A549 (cell line): ENCODE measurements around the gene TRAF3. TPM values are rescaled to one million over a fixed set of nuclear protein-coding genes. Genes with fewer than 3 reads are reported as not detected.

ENCODE experiments used
- ATAC-seq, 2 experiments: fragments of 200-7000 bp in 1 of 2; fragments of >200 bp in 1 of 2; cut with Nextera tagmentation in 1 of 2; cut with Tn5 transposase in 1 of 2; 3 replicates each; pipeline versions ENCODE4 v1.8.0 to v1.9.1; 2018 to 2020; ENCODE audit warnings: mild to moderate bottlenecking in 1 of 2, moderate library complexity in 1 of 2
- CTCF ChIA-PET: fragments of 300-600 bp; sonication (Branson Sonifier 250); formaldehyde crosslinking; extraction: SDS; loops from one replicate; lab custom pipeline; 2021; ENCODE audit warnings: antibody characterized with exemption, inconsistent platforms; lab: Yijun Ruan, JAX
- POLR2A ChIA-PET: fragments of 350-600 bp; formaldehyde crosslinking; extraction: SDS; loops from one replicate; lab custom pipeline; 2021; ENCODE audit warnings: antibody characterized with exemption, inconsistent platforms; lab: Yijun Ruan, JAX
- DNase-seq, 2 experiments: peaks; one replicate each; pipeline versions ENCODE4 v3.0.0 to v3.0.0-alpha.2; 2011 to 2016; ENCODE audit warnings: low read depth in 1 of 2, low spot score in 1 of 2
- FAIRE-seq: peaks from 2 replicates; lab custom pipeline; 2011; peaks lifted over from hg19 to GRCh38; lab: Jason Lieb, UNC
- H3K27ac ChIP-seq, 2 experiments: fragments of >200 bp; sonication (Bioruptor Twin); formaldehyde crosslinking; 3 replicates each; pipeline ENCODE4 v1.5.1; 2016 to 2017
- H3K4me1 ChIP-seq: fragments of >200 bp; sonication (Bioruptor Twin); formaldehyde crosslinking; 3 replicates; pipeline ENCODE4 v1.6.1; 2016
- H3K4me2 ChIP-seq: fragments of >200 bp; sonication (Bioruptor Twin); formaldehyde crosslinking; 3 replicates; pipeline ENCODE4 v1.6.1; 2016
- H3K4me3 ChIP-seq: fragments of >200 bp; sonication (Bioruptor Twin); formaldehyde crosslinking; 3 replicates; pipeline ENCODE4 v1.5.1; 2016
- H3K9me3 ChIP-seq: fragments of >200 bp; sonication (Bioruptor Twin); formaldehyde crosslinking; 3 replicates; pipeline ENCODE4 v1.6.1; 2016
- ATOH8 ChIP-seq: fragments of 250-450 bp; sonication (Bioruptor Pico); IDR thresholded peaks from 2 replicates; pipeline ENCODE4 v1.5.0; 2020; ENCODE audit warnings: low read depth, mild to moderate bottlenecking, moderate library complexity
- BHLHE40 ChIP-seq: IDR thresholded peaks from 2 replicates; pipeline ENCODE4 v1.6.1; 2012; ENCODE audit warnings: low read depth, low read length, inconsistent platforms
- CBX2 ChIP-seq: fragments of 200-600 bp; sonication (generic); IDR thresholded peaks from 2 replicates; pipeline ENCODE4 v1.6.1; 2016; ENCODE audit warnings: low read depth, mild to moderate bottlenecking, borderline replicate concordance
- CEBPB ChIP-seq, 2 experiments: fragments of >200 bp in 1 of 2; sonication (Bioruptor Twin) in 1 of 2; formaldehyde crosslinking in 1 of 2; IDR thresholded peaks; 2 replicates each; pipeline ENCODE4 v1.6.1; 2012 to 2016
- CHD2 ChIP-seq: fragments of 150-350 bp; IDR thresholded peaks from 2 replicates; pipeline ENCODE4 v1.6.1; 2014; ENCODE audit warnings: low read length; ENCODE audit not compliant: partially characterized antibody
- CTCF ChIP-seq: fragments of >200 bp; sonication (Bioruptor Twin); formaldehyde crosslinking; IDR thresholded peaks from 3 replicates; pipeline ENCODE4 v1.5.1; 2016
- EHF ChIP-seq: fragments of 250-450 bp; sonication (Bioruptor Pico); IDR thresholded peaks from 2 replicates; pipeline ENCODE4 v1.5.0; 2020; ENCODE audit warnings: mild to moderate bottlenecking
- ELK1 ChIP-seq: fragments of 150-350 bp; IDR thresholded peaks from 2 replicates; pipeline ENCODE4 v1.6.1; 2014; ENCODE audit warnings: low read depth, mild to moderate bottlenecking, low read length
- ESRRA ChIP-seq: fragments of 150-350 bp; IDR thresholded peaks from 2 replicates; pipeline ENCODE4 v1.6.1; 2014; ENCODE audit warnings: mild to moderate bottlenecking, low read length, borderline replicate concordance
- FOSB ChIP-seq: fragments of 250-450 bp; sonication (Bioruptor Pico); IDR thresholded peaks from 2 replicates; pipeline ENCODE4 v1.5.0; 2020; ENCODE audit warnings: mild to moderate bottlenecking, moderate library complexity
- FOSL2 ChIP-seq, 2 experiments: fragments of 450-650 bp in 1 of 2; fragments of >200 bp in 1 of 2; sonication (Bioruptor Twin) in 1 of 2; formaldehyde crosslinking; IDR thresholded peaks; 2 replicates each; pipeline versions ENCODE4 v1.5.0 to v1.6.1; 2016 to 2020; ENCODE audit warnings: mild to moderate bottlenecking in 1 of 2, moderate library complexity in 1 of 2
- GATA3 ChIP-seq: IDR thresholded peaks from 2 replicates; pipeline ENCODE4 v1.6.1; 2012; ENCODE audit warnings: borderline replicate concordance
- HES2 ChIP-seq: fragments of >200 bp; sonication (Bioruptor Twin); formaldehyde crosslinking; IDR thresholded peaks from 2 replicates; pipeline ENCODE4 v1.6.1; 2016
- HOXB13 ChIP-seq: fragments of 250-450 bp; sonication (Bioruptor Pico); IDR thresholded peaks from 2 replicates; pipeline ENCODE4 v1.5.0; 2020; ENCODE audit warnings: low read depth, mild to moderate bottlenecking, moderate library complexity
- KDM1A ChIP-seq: fragments of 200-600 bp; sonication (generic); IDR thresholded peaks from 2 replicates; pipeline ENCODE4 v1.6.1; 2016; ENCODE audit warnings: low read depth, mild to moderate bottlenecking
- MAX ChIP-seq: IDR thresholded peaks from 2 replicates; pipeline ENCODE4 v1.6.1; 2012
- MAZ ChIP-seq: fragments of 150-350 bp; IDR thresholded peaks from 2 replicates; pipeline ENCODE4 v1.6.1; 2014; ENCODE audit warnings: antibody characterized with exemption, low read depth, low read length, borderline replicate concordance
- NFE2L2 ChIP-seq: fragments of 150-350 bp; conservative IDR thresholded peaks from 2 replicates; pipeline ENCODE4 v1.6.1; 2014; ENCODE audit warnings: low read length
- NR3C1 ChIP-seq: fragments of >200 bp; sonication (Bioruptor Twin); formaldehyde crosslinking; IDR thresholded peaks from 3 replicates; pipeline ENCODE4 v1.6.1; 2017
- PHF8 ChIP-seq: fragments of 200-600 bp; sonication (generic); IDR thresholded peaks from 2 replicates; pipeline ENCODE4 v1.6.1; 2016; ENCODE audit warnings: low read depth, mild to moderate bottlenecking, antibody characterized with exemption, moderate library complexity, borderline replicate concordance
- POLR2AphosphoS2 ChIP-seq: conservative IDR thresholded peaks from 2 replicates; pipeline ENCODE4 v1.6.1; 2012; ENCODE audit warnings: low read length, improper control_type of control experiment, inconsistent platforms
- SMC3 ChIP-seq: fragments of >200 bp; sonication (Bioruptor Twin); formaldehyde crosslinking; IDR thresholded peaks from 3 replicates; pipeline ENCODE4 v1.6.1; 2018; ENCODE audit warnings: inconsistent platforms
- SREBF2 ChIP-seq: fragments of 450-650 bp; IDR thresholded peaks from 2 replicates; pipeline ENCODE4 v1.6.1; 2014; ENCODE audit warnings: mild to moderate bottlenecking, moderate library complexity
- TFCP2L1 ChIP-seq: fragments of 250-450 bp; sonication (Bioruptor Pico); IDR thresholded peaks from 2 replicates; pipeline ENCODE4 v1.5.0; 2021; ENCODE audit warnings: mild to moderate bottlenecking
- ZNF302 ChIP-seq: fragments of 250-450 bp; sonication (Bioruptor Pico); IDR thresholded peaks from 2 replicates; pipeline ENCODE4 v1.9.0; 2021; ENCODE audit warnings: inconsistent platforms, mild to moderate bottlenecking, moderate library complexity
- ZSCAN20 ChIP-seq: fragments of 250-450 bp; sonication (Bioruptor Pico); IDR thresholded peaks from 2 replicates; pipeline ENCODE4 v1.8.0; 2022; ENCODE audit warnings: mild to moderate bottlenecking, moderate library complexity
- WGBS: methylation state at CpG from one replicate; pipeline ENCODE4 v1.1.6; 2017; ENCODE audit errors: missing lambda C conversion rate; 5-methylcytosine and 5-hydroxymethylcytosine counted together
- polyA plus RNA-seq, 4 experiments: library from polyadenylated mRNA; depleted of rRNA in 3 of 4; stranded (reverse); fragments of >200 nt; fragmentation: RNase III in 1 of 4; extraction: RNeasy Plus Mini Kit Qiagen cat#74134 plus additional on column Dnase treatment in 1 of 4; gene quantifications; 2 replicates in 3 of 4; 3 replicates in 1 of 4; pipeline ENCODE4 v1.2.3, GENCODE V29; 2011 to 2017

TRAF3 gene
- polyA plus RNA-seq, 2 of the 4 experiments (the other 2 are of a cell fraction) = 20.2 to 25.5 TPM

GRCh38 chr14:102731871-102732800 lies 45.1 kb upstream of the TRAF3 start:
- ATAC-seq = peak in 1 of 2 experiments; percentile 33; a peak in 4 of 6 replicates
- CTCF ChIA-PET = interaction anchor here (0.7 to 2.0 kb wide), 6 partner anchors 9 to 1000 kb away, joined by 3 to 10 read pairs (median 4); no protein-coding TSS in a partner anchor
- TF ChIP-seq MAX = no peak
- no peak for TF ChIP-seq HES2
- TF ChIP-seq PHF8 = no peak
- no peak for TF ChIP-seq HOXB13 (CRISPR knock-in tag)
- TF ChIP-seq ELK1 = no peak
- no peak for TF ChIP-seq SREBF2
- TF ChIP-seq ZSCAN20 (CRISPR knock-in tag) = no peak
- TF ChIP-seq MAZ = no peak
- no peak for TF ChIP-seq TFCP2L1 (CRISPR knock-in tag)
- no peak for TF ChIP-seq CEBPB (IDR thresholded peaks at IDR 0.05)
- TF ChIP-seq BHLHE40 = no peak
- no peak for TF ChIP-seq CHD2
- no peak for TF ChIP-seq EHF (CRISPR knock-in tag)
- TF ChIP-seq CBX2 = no peak
- TF ChIP-seq FOSB (CRISPR knock-in tag) = no peak
- no peak for TF ChIP-seq KDM1A
- no peak for TF ChIP-seq NFE2L2
- no peak for TF ChIP-seq CTCF
- TF ChIP-seq NR3C1 = no peak
- no peak for TF ChIP-seq FOSL2 (IDR thresholded peaks at IDR 0.05)
- no peak for TF ChIP-seq FOSL2 (CRISPR knock-in tag; IDR thresholded peaks at IDR 0.05)
- TF ChIP-seq, all 56 proteins: peak for 0
- no peaks in the 10 kb centered on the region for H3K4me1 ChIP-seq
- POLR2A ChIA-PET = no interaction called here
- H3K27ac ChIP-seq = no peak overlapping the region
- WGBS = 94% methylated on average over 13 of the region's 13 CpGs
- H3K4me2 ChIP-seq = no peak overlapping the region
- no peak overlapping the region for H3K4me3 ChIP-seq
- DNase-seq (no peak), FAIRE-seq (no peak)
- no peaks in the 10 kb centered on the region for H3K9me3 ChIP-seq

GRCh38 chr14:102732924-102733323 lies 44.3 kb upstream of the TRAF3 start:
- H3K9me3 ChIP-seq = no peaks in the 10 kb centered on the region
- no peak for DNase-seq
- H3K27ac ChIP-seq = no peak overlapping the region
- TF ChIP-seq POLR2AphosphoS2 (no peak), GATA3 (no peak), ZNF302 (CRISPR knock-in tag) (no peak), SMC3 (no peak), TFCP2L1 (CRISPR knock-in tag) (no peak), HOXB13 (CRISPR knock-in tag) (no peak), ATOH8 (CRISPR knock-in tag) (no peak), ESRRA (no peak)
- TF ChIP-seq, all 56 proteins: peak for 0
- no peak overlapping the region for H3K4me3 ChIP-seq
- H3K4me1 ChIP-seq = no peaks in the 10 kb centered on the region
- no peak for ATAC-seq
- H3K4me2 ChIP-seq = no peak overlapping the region
- ChIA-PET CTCF (interaction anchor here (0.8 to 2.0 kb wide), 2 partner anchors 15 to 38 kb away, joined by 4 to 10 read pairs; no protein-coding TSS in a partner anchor), POLR2A (no interaction called here)
- WGBS = 98% methylated on average over 10 of the region's 10 CpGs
- FAIRE-seq = no peak
